Endothelial cell of umbilical vein (primary cell): ENCODE measurements around the gene OR56A3.

Experiments
- EZH2 ChIP-seq: IDR thresholded peaks from 2 replicates; pipeline ENCODE4 v1.6.1; 2012; ENCODE audit warnings: borderline replicate concordance, low read depth, mild to moderate bottlenecking, moderate library complexity, low read length, inconsistent platforms; ENCODE audit not compliant: severe bottlenecking
- FOS ChIP-seq: IDR thresholded peaks from 2 replicates; pipeline ENCODE4 v1.6.1; 2011; ENCODE audit warnings: mild to moderate bottlenecking, low read length, moderate library complexity, borderline replicate concordance; ENCODE audit not compliant: insufficient read depth
- JUN ChIP-seq: IDR thresholded peaks from 2 replicates; pipeline ENCODE4 v1.6.1; 2011; ENCODE audit warnings: borderline replicate concordance, low read depth; ENCODE audit not compliant: insufficient read length, insufficient read depth
- POLR2A ChIP-seq: IDR thresholded peaks from 2 replicates; pipeline ENCODE4 v1.6.1; 2012; ENCODE audit warnings: low read depth, mild to moderate bottlenecking, control low read depth, low read length
- POLR2AphosphoS5 ChIP-seq: IDR thresholded peaks from 2 replicates; pipeline ENCODE4 v1.6.1; 2012; ENCODE audit warnings: low read depth, mild to moderate bottlenecking, control low read depth, low read length, moderate library complexity; ENCODE audit not compliant: insufficient read depth
- TF ChIP-seq, protein P1 (sequence below), 2 donors: IDR thresholded peaks; 1 replicate in 1 of 2; 2 replicates in 1 of 2; pipeline ENCODE4 v1.5.1; 2011; ENCODE audit warnings: low read length in 2 of 2, mild to moderate bottlenecking in 2 of 2, moderate library complexity in 2 of 2, control low read depth in 1 of 2, inconsistent platforms in 1 of 2, low read depth in 1 of 2; ENCODE audit not compliant: insufficient read depth in 1 of 2; ENCODE audit errors: extremely low read depth in 1 of 2
- TF ChIP-seq, protein P2 (sequence below): IDR thresholded peaks from 2 replicates; pipeline ENCODE4 v1.6.1; 2011; ENCODE audit not compliant: insufficient read depth, insufficient read length

DNA sequence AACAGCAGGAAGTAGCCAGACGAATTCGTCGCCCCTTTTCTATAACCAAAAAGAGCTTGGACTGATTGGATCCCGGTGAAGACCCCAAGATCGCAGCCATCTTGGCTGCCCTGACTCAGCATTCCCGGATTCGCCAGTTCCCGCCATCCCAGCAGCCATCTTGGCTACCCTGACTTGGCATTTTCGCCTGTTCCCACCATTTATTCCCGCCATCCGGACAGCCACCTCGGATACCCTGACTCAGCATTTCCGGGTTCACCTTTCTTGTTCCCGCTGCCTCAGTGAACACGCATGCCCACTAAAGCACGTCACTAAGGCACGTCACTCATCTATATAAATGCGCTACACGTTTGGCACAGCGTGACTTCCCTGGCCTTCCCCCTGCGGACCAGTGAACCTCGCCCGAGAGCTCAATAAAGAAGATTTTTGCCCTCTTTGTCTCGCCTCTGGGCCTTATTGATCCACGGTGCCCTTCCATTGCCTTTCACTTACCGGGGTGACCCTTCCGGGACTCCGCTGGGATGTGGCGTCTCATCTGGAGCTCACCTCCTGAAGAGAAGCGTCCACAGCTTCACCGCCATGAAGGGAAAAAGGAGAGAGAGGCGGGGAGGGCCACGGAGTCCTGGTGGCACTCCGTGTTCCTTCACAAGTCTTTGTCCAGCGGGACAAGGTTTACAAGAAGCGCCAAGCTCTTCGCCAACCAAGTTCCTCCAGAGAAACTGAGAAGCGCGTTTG is 4.0 kb upstream of the OR56A3 start:
- TF ChIP-seq EZH2 (no peak), POLR2A (no peak), POLR2AphosphoS5 (no peak), FOS (no peak), JUN (no peak)
- TF ChIP-seq, protein P1, sequence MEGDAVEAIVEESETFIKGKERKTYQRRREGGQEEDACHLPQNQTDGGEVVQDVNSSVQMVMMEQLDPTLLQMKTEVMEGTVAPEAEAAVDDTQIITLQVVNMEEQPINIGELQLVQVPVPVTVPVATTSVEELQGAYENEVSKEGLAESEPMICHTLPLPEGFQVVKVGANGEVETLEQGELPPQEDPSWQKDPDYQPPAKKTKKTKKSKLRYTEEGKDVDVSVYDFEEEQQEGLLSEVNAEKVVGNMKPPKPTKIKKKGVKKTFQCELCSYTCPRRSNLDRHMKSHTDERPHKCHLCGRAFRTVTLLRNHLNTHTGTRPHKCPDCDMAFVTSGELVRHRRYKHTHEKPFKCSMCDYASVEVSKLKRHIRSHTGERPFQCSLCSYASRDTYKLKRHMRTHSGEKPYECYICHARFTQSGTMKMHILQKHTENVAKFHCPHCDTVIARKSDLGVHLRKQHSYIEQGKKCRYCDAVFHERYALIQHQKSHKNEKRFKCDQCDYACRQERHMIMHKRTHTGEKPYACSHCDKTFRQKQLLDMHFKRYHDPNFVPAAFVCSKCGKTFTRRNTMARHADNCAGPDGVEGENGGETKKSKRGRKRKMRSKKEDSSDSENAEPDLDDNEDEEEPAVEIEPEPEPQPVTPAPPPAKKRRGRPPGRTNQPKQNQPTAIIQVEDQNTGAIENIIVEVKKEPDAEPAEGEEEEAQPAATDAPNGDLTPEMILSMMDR (IDR thresholded peaks at IDR 0.05; ENCODE audit: extremely low read depth in 1 of 2, insufficient read depth in 1 of 2, low read depth in 1 of 2, low read length in 2 of 2): no peak
- TF ChIP-seq, protein P2, sequence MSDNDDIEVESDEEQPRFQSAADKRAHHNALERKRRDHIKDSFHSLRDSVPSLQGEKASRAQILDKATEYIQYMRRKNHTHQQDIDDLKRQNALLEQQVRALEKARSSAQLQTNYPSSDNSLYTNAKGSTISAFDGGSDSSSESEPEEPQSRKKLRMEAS: no peak
